H1 (cell line): ENCODE data around the gene PRICKLE2. TPM values are rescaled to one million over a fixed set of nuclear protein-coding genes. Genes with fewer than 3 reads are reported as not detected.

ENCODE experiments used
- CTCF ChIA-PET: fragments of 300-600 bp; sonication (Branson Sonifier 250); formaldehyde crosslinking; loops from one replicate; lab custom pipeline; 2021; ENCODE audit not compliant: partially characterized antibody; lab: Charles Lee
- POLR2A ChIA-PET: fragments of 300-600 bp; sonication (Branson Sonifier 250); formaldehyde crosslinking; loops from one replicate; lab custom pipeline; 2021; ENCODE audit warnings: inconsistent platforms; ENCODE audit not compliant: partially characterized antibody; lab: Charles Lee
- DNase-seq, 2 experiments: peaks; one replicate each; pipeline versions ENCODE4 v3.0.0 to v3.0.0-alpha.2; 2010 to 2022; ENCODE audit warnings: low spot score in 2 of 2, low read depth in 1 of 2, mixed read lengths in 1 of 2
- FAIRE-seq: peaks from 2 replicates; lab custom pipeline; 2011; peaks lifted over from hg19 to GRCh38; lab: Jason Lieb, UNC
- H2AFZ ChIP-seq: 2 replicates; pipeline ENCODE4 v1.8.1; 2012; ENCODE audit warnings: low read length, inconsistent platforms
- H2AK5ac ChIP-seq: 2 replicates; pipeline ENCODE4 v1.6.1; 2013; ENCODE audit warnings: low read depth, low read length
- H2BK120ac ChIP-seq: replicated peaks from 2 replicates; pipeline ENCODE3; 2013; ENCODE audit warnings: low read depth, low read length, inconsistent platforms
- H2BK12ac ChIP-seq: 2 replicates; pipeline ENCODE4 v1.6.1; 2013; ENCODE audit warnings: low read depth, low read length
- H2BK15ac ChIP-seq: 2 replicates; pipeline ENCODE4 v1.6.1; 2013; ENCODE audit warnings: low read length
- H2BK20ac ChIP-seq: 2 replicates; pipeline ENCODE4 v1.6.1; 2013; ENCODE audit warnings: low read length
- H2BK5ac ChIP-seq: 2 replicates; pipeline ENCODE4 v1.6.1; 2013; ENCODE audit warnings: low read depth, low read length
- H3K14ac ChIP-seq: 2 replicates; pipeline ENCODE4 v1.6.1; 2013; ENCODE audit warnings: inconsistent platforms; ENCODE audit not compliant: insufficient read length
- H3K18ac ChIP-seq: 2 replicates; pipeline ENCODE4 v1.6.1; 2013; ENCODE audit warnings: low read length; ENCODE audit errors: extremely low read depth
- H3K23ac ChIP-seq: 2 replicates; pipeline ENCODE4 v1.6.1; 2013; ENCODE audit warnings: inconsistent platforms; ENCODE audit not compliant: insufficient read length
- H3K23me2 ChIP-seq: 2 replicates; pipeline ENCODE4 v1.6.1; 2013; ENCODE audit warnings: low read depth, low read length
- H3K27ac ChIP-seq: 2 replicates; pipeline ENCODE4 v1.6.1; 2011; ENCODE audit warnings: low read depth, low read length, inconsistent platforms
- H3K27me3 ChIP-seq, 4 experiments: replicated peaks in 1 of 4; 1 replicate in 1 of 4; 2 replicates in 3 of 4; pipeline versions ENCODE4 v1.6.1 to v1.8.1; 2011 to 2013; ENCODE audit warnings: low read length in 3 of 4, mild to moderate bottlenecking in 3 of 4, inconsistent platforms in 2 of 4, mixed read lengths in 2 of 4, moderate library complexity in 1 of 4; ENCODE audit not compliant: control insufficient read depth in 3 of 4, insufficient read depth in 3 of 4; ENCODE audit errors: extremely low read depth in 1 of 4
- H3K36me3 ChIP-seq, 4 experiments: 2 replicates each; pipeline versions ENCODE4 v1.6.1 to v1.8.1; 2011 to 2013; ENCODE audit warnings: mild to moderate bottlenecking in 4 of 4, low read length in 3 of 4, moderate library complexity in 2 of 4, control low read depth in 1 of 4, inconsistent platforms in 1 of 4; ENCODE audit not compliant: insufficient read depth in 4 of 4, control insufficient read depth in 2 of 4
- H3K4ac ChIP-seq: replicated peaks from 2 replicates; pipeline ENCODE3; 2013; ENCODE audit warnings: low read length, low read depth, mixed read lengths, inconsistent platforms; ENCODE audit not compliant: insufficient read length
- H3K4me1 ChIP-seq, 4 experiments: replicated peaks in 1 of 4; 1 replicate in 1 of 4; 2 replicates in 3 of 4; pipeline versions ENCODE4 v1.6.1 to v1.8.1; 2011 to 2013; ENCODE audit warnings: low read length in 3 of 4, inconsistent platforms in 2 of 4, mixed read lengths in 1 of 4; ENCODE audit not compliant: insufficient read depth in 4 of 4, control insufficient read depth in 3 of 4
- H3K4me2 ChIP-seq, 2 experiments: 2 replicates each; pipeline versions ENCODE4 v1.6.1 to v1.8.1; 2011 to 2013; ENCODE audit warnings: low read depth in 2 of 2, low read length in 2 of 2, control low read depth in 1 of 2, inconsistent platforms in 1 of 2, mild to moderate bottlenecking in 1 of 2; ENCODE audit not compliant: insufficient read depth in 1 of 2
- H3K4me3 ChIP-seq, 4 experiments: fragments of 200-600, 300-600 bp in 1 of 4; sonication (generic), shearing (Covaris generic), sonication (Bioruptor Twin) in 1 of 4; 2 replicates each; pipeline versions ENCODE4 v1.5.1 to v1.8.1; 2011 to 2016; ENCODE audit warnings: low read length in 4 of 4, low read depth in 3 of 4, control low read depth in 2 of 4, inconsistent platforms in 2 of 4, mild to moderate bottlenecking in 2 of 4, mixed read lengths in 1 of 4, moderate library complexity in 1 of 4; ENCODE audit not compliant: insufficient read depth in 2 of 4; ENCODE audit errors: extremely low read depth in 1 of 4
- H3K56ac ChIP-seq: replicated peaks from 2 replicates; pipeline ENCODE3; 2013; ENCODE audit warnings: low read depth, mild to moderate bottlenecking, mixed read lengths, low read length, inconsistent platforms; ENCODE audit not compliant: insufficient read length
- H3K79me1 ChIP-seq: 2 replicates; pipeline ENCODE4 v1.6.1; 2013; ENCODE audit warnings: low read depth, low read length, control low read depth
- H3K79me2 ChIP-seq, 2 experiments: 2 replicates each; pipeline versions ENCODE4 v1.6.1 to v1.8.1; 2012 to 2013; ENCODE audit warnings: low read length in 2 of 2, mild to moderate bottlenecking in 2 of 2, inconsistent platforms in 1 of 2; ENCODE audit not compliant: insufficient read depth in 2 of 2, control insufficient read depth in 1 of 2
- H3K9ac ChIP-seq, 4 experiments: replicated peaks in 1 of 4; 1 replicate in 1 of 4; 2 replicates in 3 of 4; pipeline versions ENCODE4 v1.6.1 to v1.8.1; 2011 to 2013; ENCODE audit warnings: low read depth in 3 of 4, low read length in 3 of 4, control low read depth in 2 of 4, mild to moderate bottlenecking in 2 of 4, moderate library complexity in 2 of 4, inconsistent platforms in 1 of 4; ENCODE audit errors: extremely low read depth in 1 of 4
- H3K9me3 ChIP-seq, 2 experiments: 2 replicates each; pipeline versions ENCODE4 v1.6.1 to v1.8.1; 2012 to 2013; ENCODE audit warnings: mild to moderate bottlenecking in 2 of 2, moderate library complexity in 2 of 2, control low read depth in 1 of 2, inconsistent platforms in 1 of 2, low read depth in 1 of 2, low read length in 1 of 2, mixed read lengths in 1 of 2; ENCODE audit not compliant: insufficient read depth in 2 of 2
- H4K20me1 ChIP-seq, 2 experiments: replicated peaks in 1 of 2; 2 replicates each; pipeline versions ENCODE3 to v1.8.1; 2011 to 2013; ENCODE audit warnings: inconsistent platforms in 2 of 2, low read length in 2 of 2, mild to moderate bottlenecking in 1 of 2; ENCODE audit not compliant: insufficient read depth in 2 of 2, control insufficient read depth in 1 of 2
- H4K5ac ChIP-seq: 2 replicates; pipeline ENCODE4 v1.6.1; 2013; ENCODE audit warnings: low read length, low read depth, mixed read lengths, inconsistent platforms; ENCODE audit not compliant: insufficient read length
- H4K8ac ChIP-seq: 2 replicates; pipeline ENCODE4 v1.8.0; 2013; ENCODE audit warnings: mild to moderate bottlenecking, moderate library complexity, low read length, inconsistent platforms; ENCODE audit not compliant: insufficient read depth; ENCODE audit errors: extremely low read depth
- H4K91ac ChIP-seq: replicated peaks from 2 replicates; pipeline ENCODE3; 2013; ENCODE audit warnings: low read length, mixed read lengths, inconsistent platforms; ENCODE audit not compliant: insufficient read length
- ASH2L ChIP-seq: fragments of 200-600, 300-600 bp; sonication (generic); IDR thresholded peaks from one replicate; pipeline ENCODE4 v1.7.1; 2017; ENCODE audit warnings: low read length
- NRF1 ChIP-seq: IDR thresholded peaks from 2 replicates; pipeline ENCODE4 v1.6.1; 2011; ENCODE audit warnings: mild to moderate bottlenecking, low read depth, low read length, improper control_type of control experiment
- RAD21 ChIP-seq, 2 experiments: IDR thresholded peaks in 1 of 2; conservative IDR thresholded peaks in 1 of 2; 2 replicates each; pipeline ENCODE4 v1.6.1; 2011; ENCODE audit warnings: low read depth in 2 of 2, low read length in 2 of 2, improper control_type of control experiment in 1 of 2, inconsistent platforms in 1 of 2, mild to moderate bottlenecking in 1 of 2, moderate library complexity in 1 of 2
- SP4 ChIP-seq: IDR thresholded peaks from 2 replicates; pipeline ENCODE4 v1.6.1; 2012; ENCODE audit warnings: low read length, inconsistent platforms
- WGBS, 2 experiments: shearing (Covaris generic) in 1 of 2; methylation state at CpG; one replicate each; pipeline versions ENCODE4 v1.1.6 to v1.1.7; 2013 to 2015; ENCODE audit warnings: low lambda C conversion rate in 2 of 2, mixed read lengths in 2 of 2, inconsistent platforms in 1 of 2, low coverage in 1 of 2, missing lambda C conversion rate in 1 of 2; ENCODE audit not compliant: insufficient replicate concordance in 2 of 2, insufficient coverage in 1 of 2, insufficient read length in 1 of 2; ENCODE audit errors: extremely low coverage in 1 of 2, missing lambda C conversion rate in 1 of 2; 5-methylcytosine and 5-hydroxymethylcytosine counted together
- long read RNA-seq, 2 experiments: library from RNA in 1 of 2; library from capped mRNA in 1 of 2; stranded (forward); transcript quantifications; one replicate each; pipeline ENCODE4 v2.0.0, GENCODE V29; 2021; ENCODE audit warnings: inconsistent platforms in 1 of 2
- polyA minus RNA-seq, 3 experiments: library from RNA; depleted of rRNA, polyadenylated mRNA; stranded (reverse); fragments of >200 nt; gene quantifications; 1 replicate in 2 of 3; 2 replicates in 1 of 3; pipeline ENCODE4 v1.2.3, GENCODE V29; 2011
- polyA plus RNA-seq, 7 experiments: library from polyadenylated mRNA; depleted of rRNA in 3 of 7; stranded (reverse) in 5 of 7; unstranded in 2 of 7; fragments of >200 nt in 5 of 7; fragments of 200-250 nt in 2 of 7; gene quantifications; 1 replicate in 5 of 7; 2 replicates in 1 of 7; 4 replicates in 1 of 7; pipeline versions ENCODE4 v1.2.1 to v1.2.3, GENCODE V29; 2011 to 2013; ENCODE audit warnings: missing spikeins in 2 of 7, mixed read lengths in 2 of 7
- total RNA-seq: library from RNA; stranded (reverse); fragmentation: NEBNext Ultra II Directional; extraction: Animal tissue kit (Norgen Biotek cat#: 25700); gene quantifications from 2 replicates; pipeline ENCODE4 v1.2.1, GENCODE V29; 2021

The PRICKLE2 gene, protein sequence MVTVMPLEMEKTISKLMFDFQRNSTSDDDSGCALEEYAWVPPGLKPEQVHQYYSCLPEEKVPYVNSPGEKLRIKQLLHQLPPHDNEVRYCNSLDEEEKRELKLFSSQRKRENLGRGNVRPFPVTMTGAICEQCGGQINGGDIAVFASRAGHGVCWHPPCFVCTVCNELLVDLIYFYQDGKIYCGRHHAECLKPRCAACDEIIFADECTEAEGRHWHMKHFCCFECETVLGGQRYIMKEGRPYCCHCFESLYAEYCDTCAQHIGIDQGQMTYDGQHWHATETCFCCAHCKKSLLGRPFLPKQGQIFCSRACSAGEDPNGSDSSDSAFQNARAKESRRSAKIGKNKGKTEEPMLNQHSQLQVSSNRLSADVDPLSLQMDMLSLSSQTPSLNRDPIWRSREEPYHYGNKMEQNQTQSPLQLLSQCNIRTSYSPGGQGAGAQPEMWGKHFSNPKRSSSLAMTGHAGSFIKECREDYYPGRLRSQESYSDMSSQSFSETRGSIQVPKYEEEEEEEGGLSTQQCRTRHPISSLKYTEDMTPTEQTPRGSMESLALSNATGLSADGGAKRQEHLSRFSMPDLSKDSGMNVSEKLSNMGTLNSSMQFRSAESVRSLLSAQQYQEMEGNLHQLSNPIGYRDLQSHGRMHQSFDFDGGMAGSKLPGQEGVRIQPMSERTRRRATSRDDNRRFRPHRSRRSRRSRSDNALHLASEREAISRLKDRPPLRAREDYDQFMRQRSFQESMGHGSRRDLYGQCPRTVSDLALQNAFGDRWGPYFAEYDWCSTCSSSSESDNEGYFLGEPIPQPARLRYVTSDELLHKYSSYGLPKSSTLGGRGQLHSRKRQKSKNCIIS
- total RNA-seq (8.0 and 8.9 TPM in 2 replicates), polyA plus RNA-seq (2011; rRNA removed) (2.9 and 3.7 TPM in 2 replicates), polyA minus RNA-seq (2011; rRNA and poly(A)+ RNA removed) (11.8 and 13.0 TPM in 2 replicates)
- polyA plus RNA-seq (2011; cell fraction: cytosol; rRNA removed) = 2.8 TPM
- 5.6 TPM for polyA plus RNA-seq (2011; cell fraction: nucleus; rRNA removed)
- 2.4 to 2.9 TPM (median 2.7 TPM) in 4 replicates for polyA plus RNA-seq (2012, experiment 1 of 2)
- 0.22 TPM for polyA plus RNA-seq (2012, experiment 2 of 2)
- polyA plus RNA-seq (2013, experiment 1 of 2) = 1.6 TPM
- 1.8 TPM for polyA plus RNA-seq (2013, experiment 2 of 2)
- polyA minus RNA-seq (2011; cell fraction: cytosol; rRNA and poly(A)+ RNA removed) = 6.1 TPM
- polyA minus RNA-seq (2011; cell fraction: nucleus; rRNA and poly(A)+ RNA removed) = 17.2 TPM
- long read RNA-seq, experiment 1, partial matches to known transcripts = 0 of 3 reads
- long read RNA-seq, experiment 1, other reads (novel, unspliced or antisense) = 3 of 3 reads
- long read RNA-seq, experiment 2, partial matches to known transcripts = 0 of 1 reads
- long read RNA-seq, experiment 2, other reads (novel, unspliced or antisense) = 1 of 1 reads

DNA sequence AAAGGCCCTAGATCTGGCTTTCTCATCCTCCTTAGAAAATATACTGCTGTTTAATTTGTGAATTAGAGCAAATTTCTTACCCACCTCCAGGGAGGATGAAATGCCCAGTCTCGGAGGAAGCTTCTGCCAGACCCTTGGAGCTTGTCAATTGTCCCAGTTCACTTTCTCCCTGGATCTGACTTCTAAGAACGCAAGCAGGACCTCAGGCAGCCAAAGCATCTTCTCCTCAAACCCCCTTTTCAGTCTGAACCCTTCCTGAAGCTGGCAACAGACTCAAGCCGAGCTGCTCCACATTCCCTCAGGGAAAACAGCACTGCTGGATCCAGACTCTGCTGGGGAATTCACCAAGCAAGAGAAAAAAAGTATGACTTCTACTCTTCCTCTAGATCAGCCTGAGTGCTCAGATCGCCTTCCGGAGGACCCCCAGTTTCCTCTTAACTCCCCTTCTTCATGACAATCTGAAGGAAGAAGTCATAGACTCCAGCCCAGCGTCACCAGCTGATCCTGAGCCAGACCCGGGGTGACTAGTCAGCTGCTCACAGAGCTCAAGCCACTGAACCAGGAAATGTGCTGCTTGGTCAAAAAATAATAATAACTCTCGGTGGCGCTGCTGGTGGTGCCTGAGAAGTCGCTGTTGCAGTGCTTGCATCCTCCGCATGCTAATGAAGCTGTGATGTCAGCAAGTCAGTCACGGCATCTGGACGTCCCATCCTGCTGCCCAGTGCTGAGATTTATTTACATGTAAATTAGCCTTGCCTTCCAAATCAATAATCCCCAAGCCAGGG is at the start of gene PRICKLE2:
TSS of gene PRICKLE2 (minus strand) at position 641 of the 785 bp plus-strand sequence. CDS start 26,539 bp downstream, outside the sequence.
- Histone ChIP-seq H3K4me2 (peak within 1 kb of the TSS; percentile 61 to 75), H2AK5ac (no peak within 1 kb of the TSS), H2AFZ (no peak within 1 kb of the TSS), H3K36me3 (no peaks in the 10 kb centered on the region), H3K9ac (0 out of 7 replicates have a peak within 1 kb of the TSS, but pooled peaks of 1 of the 4 experiments have one; percentile 7), H3K79me1 (no peaks in the 10 kb centered on the region; the same call in 1 of the 2 replicates), H4K20me1 (no peaks in the 10 kb centered on the region), H3K23me2 (peaks cover 2% of the 10 kb centered on the region; the same call in 1 of the 2 replicates), H4K91ac (peak within 1 kb of the TSS; percentile 18), H4K8ac (no peak within 1 kb of the TSS), H3K18ac (peak within 1 kb of the TSS; percentile 19; the same call in 1 of the 2 replicates), H3K56ac (no peak within 1 kb of the TSS), H2BK15ac (no peak within 1 kb of the TSS), H3K79me2 (no peaks in the 10 kb centered on the region), H2BK12ac (peak within 1 kb of the TSS; percentile 82), H2BK120ac (no peak within 1 kb of the TSS), H3K27ac (peak within 1 kb of the TSS; percentile 13; the same call in 1 of the 2 replicates), H3K23ac (no peak within 1 kb of the TSS), H3K27me3 (peaks cover 0 to 6% (median 3%) of the 10 kb centered on the region in 4 experiments; a peak in 4 of 7 replicates), H3K4ac (peak within 1 kb of the TSS; percentile 22), H3K9me3 (no peaks in the 10 kb centered on the region), H2BK20ac (0 out of 2 replicates have a peak within 1 kb of the TSS, but pooled peaks have one; percentile 26), H3K4me1 (peaks cover 6 to 22% (median 17%) of the 10 kb centered on the region in 4 experiments; a peak in 6 of 7 replicates), H4K5ac (no peak within 1 kb of the TSS), H3K4me3 (peak within 1 kb of the TSS; percentile 20 to 49 (median 28); a peak in 6 of 8 replicates), H3K14ac (no peak within 1 kb of the TSS), H2BK5ac (peak within 1 kb of the TSS; percentile 20; the same call in 1 of the 2 replicates)
- CTCF ChIA-PET = interaction anchor here (0.6 to 4.5 kb wide), 22 partner anchors 10 to 259 kb away, joined by 3 to 23 read pairs (median 4); partner anchors contain the start of gene PSMD6
- peak; percentile 91 for FAIRE-seq
- POLR2A ChIA-PET = interaction anchor here (0.6 to 1.6 kb wide), 5 partner anchors 10 to 105 kb away, joined by 3 to 5 read pairs (median 4); no protein-coding TSS in a partner anchor
- DNase-seq = peak in 1 of 2 experiments; percentile 43
- 28% methylated on average over 13 of the region's 13 CpGs; no CpG with 5 or more reads in 1 of the 2 experiments for WGBS, 2 experiments
- TF ChIP-seq SP4 = no peak
- TF ChIP-seq ASH2L = peak; percentile 52
- peak in 1 of 2 experiments; percentile 16; a peak in 1 of 4 replicates for TF ChIP-seq RAD21 (IDR thresholded peaks at IDR 0.05 in 1 of 2, conservative IDR thresholded peaks at IDR 0.05 in 1 of 2; ENCODE audit: low read depth in 2 of 2, low read length in 2 of 2)
- TF ChIP-seq NRF1 = no peak
